ENCODE measurements around the gene GPRC5B.

The GPRC5B gene

DNA sequence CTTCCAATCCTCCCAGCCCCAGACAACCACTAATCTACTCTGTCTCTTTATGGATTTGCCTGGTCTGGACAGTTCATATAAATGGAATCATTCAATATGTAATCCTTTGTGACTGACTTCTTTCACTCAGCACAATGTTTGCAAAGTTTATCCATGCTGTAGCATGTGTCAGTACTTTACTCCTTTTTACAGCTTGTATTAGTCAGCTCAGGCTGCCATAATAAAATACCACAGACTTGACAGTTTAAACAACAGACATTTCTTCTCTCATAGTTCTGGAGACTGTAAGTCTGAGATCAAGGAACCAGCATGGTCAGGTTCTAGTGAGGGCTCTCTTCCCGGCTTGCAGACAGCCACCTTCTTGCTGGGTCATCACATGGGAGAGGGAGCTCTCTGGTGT, 41.3 kb downstream of the GPRC5B start:
- no peak for DNase-seq (ENCODE audit: low read depth)

DNA sequence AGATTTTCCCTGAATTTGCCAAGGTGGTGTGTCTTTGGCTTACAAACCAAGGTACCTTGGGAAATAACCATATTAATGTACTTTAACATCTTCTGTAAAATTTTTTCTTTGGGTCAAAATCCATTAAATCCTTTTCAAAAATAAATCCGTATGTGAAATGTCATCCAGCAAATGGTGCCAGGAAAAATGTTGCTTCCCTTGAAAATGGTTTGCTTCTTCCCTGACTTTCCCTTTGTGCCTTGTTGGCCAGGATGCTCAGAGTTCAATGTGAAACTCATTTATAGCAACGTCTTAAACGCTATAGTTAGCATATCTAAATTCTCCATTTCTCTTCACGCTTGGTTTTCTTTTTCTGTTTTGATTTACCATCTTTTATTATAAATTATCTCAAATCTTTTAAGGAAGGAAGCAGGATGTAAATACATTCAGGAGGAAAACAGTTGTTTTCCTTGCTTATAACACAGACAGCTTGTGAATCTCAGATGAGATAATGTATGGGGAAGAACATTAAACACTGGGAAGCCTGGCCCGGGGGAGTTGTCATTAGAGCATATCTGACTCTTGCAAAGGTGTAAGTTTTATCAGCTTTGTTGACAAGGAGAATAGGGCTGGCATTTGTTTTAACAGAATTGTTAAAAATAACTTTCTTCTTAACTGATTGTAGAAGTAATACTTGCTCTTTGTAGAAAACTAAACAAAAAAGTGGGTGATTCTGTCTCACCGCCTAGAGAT, 42.1 kb downstream of the GPRC5B start:
- DNase-seq (ENCODE audit: low read depth): no peak

DNA sequence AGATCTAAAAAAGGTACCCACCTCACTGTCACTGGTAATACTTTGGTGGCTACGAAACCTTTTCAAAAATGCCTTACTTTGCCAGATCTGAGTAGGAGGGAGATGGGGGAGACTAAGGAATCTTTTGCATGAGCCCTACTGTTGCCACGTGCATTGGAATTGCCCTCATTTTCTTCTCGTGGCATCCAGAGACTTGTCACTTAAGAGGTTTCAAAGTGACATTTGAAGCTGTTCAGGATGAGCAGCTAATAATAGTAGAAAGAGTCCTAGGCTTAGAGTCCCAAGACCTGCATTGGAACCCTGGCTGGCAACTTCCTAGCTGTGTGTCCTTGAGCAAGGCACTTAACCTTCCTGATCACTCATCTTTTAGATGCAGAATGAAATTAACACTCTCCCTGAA, 43.5 kb downstream of the GPRC5B start:
- DNase-seq (ENCODE audit: low read depth): no peak

DNA sequence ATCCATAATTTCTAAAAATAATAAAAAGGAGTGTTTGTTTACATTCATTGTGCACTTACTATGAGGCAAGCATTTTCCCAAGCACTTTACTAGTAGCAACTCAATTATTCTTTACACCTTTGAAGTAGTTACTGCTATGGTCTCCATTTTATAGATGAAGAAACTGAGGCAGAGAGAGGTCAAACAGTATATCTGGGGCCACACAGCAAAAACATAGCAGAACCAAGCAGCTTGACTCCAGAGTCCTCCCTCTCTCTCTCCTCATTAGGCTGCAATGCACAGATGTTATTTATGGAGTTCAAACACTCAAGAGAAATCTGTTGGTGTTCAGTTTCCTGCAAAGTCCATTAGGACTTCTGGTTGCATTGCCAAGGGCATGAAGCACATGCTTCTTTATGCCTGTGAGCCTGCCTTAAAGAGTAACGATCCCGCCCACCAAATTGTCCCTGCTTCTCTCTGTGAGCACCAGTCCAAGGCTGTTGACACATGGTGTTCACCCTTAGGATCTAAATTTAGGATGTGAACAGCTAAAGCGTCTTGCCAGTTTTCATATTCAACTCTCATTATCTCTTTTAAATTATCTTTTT, 44.0 kb downstream of the GPRC5B start:
- DNase-seq (ENCODE audit: low read depth): no peak

DNA sequence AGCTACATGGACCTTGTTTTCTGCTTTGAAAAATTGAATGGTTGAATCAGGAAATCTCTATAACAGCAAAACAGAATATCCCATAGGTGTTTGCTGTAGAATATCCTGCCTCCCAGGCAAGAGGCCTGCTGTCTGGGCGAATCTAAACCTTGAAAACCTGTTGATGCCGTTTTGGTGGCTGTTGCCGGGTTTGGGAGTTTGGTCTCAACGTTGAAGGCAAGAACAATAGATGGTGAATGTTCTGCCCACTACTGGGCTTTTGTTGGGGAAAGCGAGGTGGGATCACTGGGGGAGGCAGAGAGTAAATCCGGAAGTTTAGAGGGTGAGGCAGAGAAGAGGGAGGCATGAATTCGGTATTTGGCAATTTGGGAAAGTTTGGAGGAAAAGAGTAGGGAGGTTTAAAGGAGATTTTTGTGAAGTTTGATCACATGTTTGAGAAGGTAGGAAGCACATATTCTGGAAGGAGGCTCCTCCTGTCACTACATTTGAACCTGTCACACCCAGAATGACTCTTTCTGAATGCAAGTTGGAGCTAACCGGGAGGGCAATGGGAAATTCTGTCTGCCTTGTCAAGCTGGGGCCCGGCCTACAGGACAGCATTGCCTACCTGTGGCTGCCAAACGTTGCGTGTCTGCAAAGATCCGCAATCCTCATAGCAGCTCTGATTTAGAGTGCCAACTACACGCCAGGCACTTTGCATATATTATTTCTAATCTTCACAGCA, 46.5 kb downstream of the GPRC5B start:
- no peak for DNase-seq (ENCODE audit: low read depth)

DNA sequence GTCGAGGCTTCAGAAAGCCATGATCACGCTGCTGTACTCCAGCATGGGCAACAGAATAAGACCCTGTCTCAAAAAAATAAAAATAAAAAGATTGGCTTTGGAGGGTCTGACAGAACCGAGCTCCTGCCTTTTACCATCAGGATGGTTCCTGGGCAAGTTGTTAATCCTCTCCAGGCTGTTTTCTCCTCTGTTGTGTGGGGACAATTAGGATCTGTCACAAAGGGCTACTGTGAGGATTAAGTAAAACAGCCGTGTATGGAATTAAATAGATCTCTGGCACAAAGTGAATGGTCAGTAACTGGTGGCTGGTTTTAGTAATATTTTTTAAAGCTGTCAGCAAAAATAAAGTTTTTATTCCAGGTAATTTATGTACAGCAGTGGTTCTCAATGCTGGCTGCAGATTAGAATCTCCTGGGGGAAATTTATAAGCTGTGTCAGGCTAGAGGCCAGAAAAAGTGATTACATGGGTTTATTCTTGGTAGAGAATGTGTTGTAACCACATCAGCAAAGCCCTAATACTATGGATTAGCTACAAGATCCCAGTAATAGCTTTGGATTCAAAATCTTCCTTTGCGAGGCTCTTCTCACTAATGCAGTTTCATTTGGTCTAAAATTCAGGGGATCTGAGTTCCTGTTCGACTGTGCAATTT, 47.2 kb downstream of the GPRC5B start:
- no peak for DNase-seq (ENCODE audit: low read depth)

DNA sequence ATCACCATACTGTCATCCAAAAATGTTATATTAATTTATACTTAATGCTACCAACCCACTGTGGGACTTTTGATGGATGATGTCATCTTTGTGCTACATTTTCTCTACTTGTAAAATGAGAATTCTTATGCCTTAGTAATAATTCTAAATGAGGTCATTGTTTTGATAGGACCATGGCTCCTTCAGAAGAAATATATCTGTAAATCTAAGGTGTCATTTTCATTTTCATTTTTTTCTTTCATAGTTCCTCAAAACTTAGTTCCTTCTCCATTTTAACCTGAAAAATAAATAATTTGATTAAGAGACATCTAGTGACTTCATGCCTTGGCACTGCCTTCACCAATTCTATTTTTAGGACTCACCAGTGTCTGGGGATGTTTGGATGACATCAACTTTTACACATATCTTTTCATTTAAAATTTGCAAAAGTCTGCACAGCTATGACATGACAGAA, 48.7 kb downstream of the GPRC5B start:
- no peak for DNase-seq (ENCODE audit: low read depth)

DNA sequence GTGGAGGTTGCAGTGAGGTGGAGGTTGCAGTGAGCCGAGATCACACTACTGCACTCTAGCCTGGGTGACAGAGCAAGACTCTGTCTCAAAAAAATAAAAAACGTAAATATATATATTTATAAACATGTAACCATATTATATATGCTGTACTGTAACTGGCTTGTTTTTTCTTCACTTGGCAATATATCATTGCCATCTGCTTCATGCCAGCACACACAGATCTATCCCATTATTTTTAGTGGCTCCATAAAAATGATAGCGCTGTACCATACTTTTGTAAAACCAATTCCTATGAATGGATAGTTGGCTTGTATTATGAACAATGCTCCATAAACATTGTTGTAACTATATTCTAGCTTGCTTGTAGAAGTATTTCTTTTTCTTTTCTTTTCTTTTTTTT, 49.5 kb downstream of the GPRC5B start:
- DNase-seq (ENCODE audit: low read depth): no peak

DNA sequence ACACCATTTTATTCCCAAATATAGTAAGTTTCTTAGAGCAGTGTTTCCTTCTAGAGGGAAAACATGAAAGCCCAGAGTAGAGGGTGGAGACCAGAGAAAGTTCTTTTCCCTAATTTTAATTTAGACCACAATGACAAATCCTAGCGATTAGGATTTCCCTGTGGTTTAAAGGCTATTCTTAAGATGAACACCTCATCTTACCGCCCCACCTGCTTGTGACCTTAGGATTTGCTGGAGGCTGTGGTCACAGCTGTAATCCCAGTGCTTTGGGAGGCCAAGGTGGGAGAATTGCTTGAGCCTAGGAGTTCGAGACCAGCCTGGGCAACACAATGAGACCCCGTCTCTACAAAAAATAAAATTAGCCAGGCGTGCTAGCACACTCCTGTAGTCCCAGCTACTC, 51.1 kb downstream of the GPRC5B start:
- no peak for DNase-seq (ENCODE audit: low read depth)

DNA sequence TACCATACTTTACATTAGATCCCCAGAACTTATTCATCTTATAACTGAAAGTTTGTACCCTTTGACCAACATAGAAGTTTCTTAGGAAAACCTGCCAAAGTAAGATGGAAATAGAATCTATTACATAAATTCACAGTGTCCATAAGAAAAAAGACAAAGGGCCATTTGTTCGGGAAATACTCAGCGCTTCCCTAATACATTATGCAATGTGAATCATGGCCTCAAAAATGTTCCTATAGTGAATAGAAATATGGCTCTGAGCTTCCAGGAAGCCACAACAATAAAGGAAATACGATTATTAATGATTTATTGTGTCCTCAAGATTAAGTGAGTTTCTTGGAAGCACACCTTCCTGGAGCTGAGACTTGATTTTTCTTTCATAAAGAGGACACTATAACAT, 51.5 kb downstream of the GPRC5B start:
- DNase-seq (ENCODE audit: low read depth): no peak

DNA sequence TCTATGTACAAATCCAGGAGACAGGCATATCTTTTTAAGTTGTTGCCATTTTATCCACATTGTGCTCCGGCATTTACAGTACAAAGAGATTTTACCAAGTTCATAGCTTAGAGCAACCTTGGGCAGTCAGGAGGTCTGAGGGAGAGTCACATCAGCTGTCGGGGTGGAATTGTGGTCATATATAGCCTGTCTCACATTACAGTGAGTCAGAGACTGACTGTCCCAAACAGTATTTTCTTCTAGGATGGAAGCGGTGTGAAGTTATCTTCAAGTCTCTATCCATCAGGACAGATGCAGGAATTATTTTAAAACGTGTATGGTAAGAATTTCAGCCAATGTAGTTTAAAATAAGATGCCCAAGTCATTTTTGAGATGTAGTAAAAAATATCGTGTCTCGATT, 53.0 kb downstream of the GPRC5B start:
- DNase-seq (ENCODE audit: low read depth): peak; percentile 40

DNA sequence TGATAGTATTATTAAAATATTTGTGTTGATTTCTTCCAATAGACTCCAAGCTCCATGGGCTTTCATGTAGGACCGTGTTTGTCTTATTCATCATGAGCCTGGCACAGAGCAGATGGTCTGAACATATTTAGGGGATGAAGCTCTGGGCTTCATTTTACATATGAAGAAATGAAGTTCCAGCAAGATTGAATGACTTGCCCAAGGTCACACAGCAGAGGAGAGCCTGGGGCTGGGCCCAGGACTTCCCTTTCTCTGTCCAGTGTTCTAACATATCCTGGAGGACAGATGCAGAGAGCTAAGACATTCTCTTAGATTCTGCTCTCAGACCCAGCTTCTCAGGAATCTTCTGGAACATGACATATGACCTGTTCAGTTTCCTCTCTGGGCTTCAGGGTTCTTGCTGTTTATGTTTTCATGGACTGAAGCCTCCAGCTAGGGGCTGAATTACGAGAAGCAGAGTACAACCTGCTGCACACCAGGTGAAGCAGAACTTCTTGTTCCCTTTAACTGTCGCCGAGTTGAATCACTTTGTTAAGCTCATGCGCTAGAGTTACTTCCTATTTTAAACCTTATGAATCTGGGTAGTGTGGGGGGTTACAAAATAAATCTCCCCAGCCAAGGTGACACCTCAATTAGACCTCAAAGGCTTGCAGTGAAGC, 53.6 kb downstream of the GPRC5B start:
- DNase-seq (ENCODE audit: low read depth): no peak

DNA sequence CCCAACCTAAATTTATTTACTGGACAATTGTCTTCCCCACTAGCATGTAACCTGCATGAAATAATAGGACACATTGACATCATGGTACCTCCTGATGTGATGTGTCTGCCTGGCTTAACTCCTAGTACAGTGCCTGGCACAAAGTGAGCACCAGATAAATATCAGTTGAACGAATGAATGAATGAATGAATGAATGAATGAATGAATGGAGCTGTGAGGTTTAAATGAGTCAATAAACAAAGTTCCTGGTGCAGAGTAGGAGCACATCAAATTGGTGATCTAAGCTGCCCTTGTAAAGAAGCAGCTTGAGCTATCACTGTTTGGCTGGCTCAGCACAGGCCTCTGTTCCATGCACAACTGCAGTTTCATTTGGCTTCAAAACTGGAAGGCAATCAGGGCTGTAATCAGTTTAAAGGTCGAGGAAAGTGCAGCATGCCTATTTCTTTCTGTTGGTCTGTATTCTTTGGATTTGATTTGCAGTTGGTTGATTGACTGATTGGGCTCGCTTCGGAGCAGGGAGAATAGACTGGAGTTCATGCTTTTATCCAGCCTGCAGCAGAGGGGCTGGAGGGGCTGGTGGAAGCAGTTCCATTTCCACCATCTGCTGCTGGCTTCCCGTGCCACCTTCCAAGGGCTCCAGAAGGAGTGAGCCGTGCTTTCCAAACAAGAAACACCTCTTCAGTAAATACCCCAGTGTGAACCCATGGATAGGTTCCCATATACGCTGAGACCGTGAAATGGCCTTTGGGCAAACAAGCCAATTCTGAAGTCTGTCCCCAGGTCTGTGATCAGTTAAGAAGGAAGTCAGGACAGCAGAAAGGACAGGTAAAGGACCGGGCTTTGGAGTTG, 54.6 kb downstream of the GPRC5B start:
- no peak for DNase-seq (ENCODE audit: low read depth)

DNA sequence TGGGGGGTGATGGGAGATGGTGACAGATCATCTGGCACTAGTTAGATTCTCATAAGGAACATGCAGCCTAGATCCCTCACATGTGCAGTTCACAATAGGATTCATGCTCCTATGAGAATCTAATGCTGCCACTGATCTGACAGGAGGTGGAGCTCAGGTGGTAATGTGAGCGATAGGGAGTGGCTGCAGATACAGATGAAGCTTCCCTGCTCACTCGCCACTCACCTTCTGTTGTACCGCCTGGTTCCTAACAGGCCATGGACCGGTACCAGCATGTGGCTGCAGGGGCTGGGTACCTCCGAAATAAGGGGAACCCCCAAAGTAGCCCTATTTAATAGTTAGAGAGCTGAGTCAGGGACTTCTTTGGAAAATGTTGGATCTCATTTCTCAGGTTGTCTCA, 60.4 kb downstream of the GPRC5B start:
- no peak for DNase-seq (ENCODE audit: low read depth)

DNA sequence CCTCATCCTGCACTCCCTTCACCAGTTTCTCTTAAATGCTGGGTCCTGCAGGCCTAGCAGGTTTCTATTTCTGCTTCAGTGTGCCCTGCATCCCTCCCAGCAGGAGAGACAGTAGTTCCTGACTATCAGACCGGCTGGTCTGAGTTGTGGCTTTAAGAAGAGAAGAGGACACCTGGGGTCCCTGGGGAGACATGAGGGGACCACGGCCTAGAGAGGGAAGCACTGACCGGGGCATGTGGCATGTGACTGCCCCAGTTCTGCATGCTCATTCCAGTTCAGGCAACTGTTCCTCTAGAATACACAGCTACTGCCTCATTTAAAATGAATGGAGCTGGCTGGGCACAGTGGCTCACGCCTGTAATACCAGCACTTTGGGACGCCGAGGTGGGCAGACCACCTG, 61.3 kb downstream of the GPRC5B start:
- no peak for DNase-seq (ENCODE audit: low read depth)

DNA sequence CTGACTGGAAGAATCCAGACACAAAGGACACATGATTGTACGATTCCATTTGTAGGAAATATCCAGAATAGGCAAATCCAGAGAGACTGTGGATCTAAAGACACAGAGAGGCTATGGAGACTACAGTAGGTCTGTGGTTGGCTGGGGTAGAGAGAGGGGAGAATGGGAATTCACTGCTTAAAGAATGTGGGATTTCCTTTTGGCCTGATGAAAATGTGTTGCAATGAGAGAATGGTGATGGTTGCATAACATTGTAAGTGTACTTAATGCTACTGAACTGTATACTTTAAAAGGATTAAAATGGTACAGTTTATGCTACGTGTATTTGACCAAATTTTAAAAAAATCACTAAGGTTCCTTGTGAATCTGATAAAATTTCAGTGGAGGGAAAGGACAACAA, 62.1 kb downstream of the GPRC5B start:
- DNase-seq (ENCODE audit: low read depth): no peak

DNA sequence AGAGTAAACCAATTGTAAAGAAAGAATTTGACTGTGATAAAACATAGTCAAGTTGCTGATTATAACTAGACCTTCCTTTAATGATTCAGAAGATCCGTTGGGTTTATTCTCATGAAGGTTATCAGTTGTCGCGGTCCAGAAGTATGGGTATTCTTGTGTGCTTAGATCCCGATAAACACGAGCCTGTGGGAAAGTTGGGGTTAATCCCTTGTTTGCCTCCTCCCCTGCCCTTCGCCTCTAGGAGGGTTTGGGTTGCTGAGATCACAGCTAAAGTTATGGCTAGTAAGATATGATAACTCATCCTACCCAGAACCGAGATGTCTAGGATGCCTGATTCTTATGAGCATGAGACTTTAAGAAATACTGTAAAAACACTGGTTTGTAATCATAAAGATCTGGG, 66.8 kb downstream of the GPRC5B start:
- DNase-seq (ENCODE audit: low read depth): no peak

DNA sequence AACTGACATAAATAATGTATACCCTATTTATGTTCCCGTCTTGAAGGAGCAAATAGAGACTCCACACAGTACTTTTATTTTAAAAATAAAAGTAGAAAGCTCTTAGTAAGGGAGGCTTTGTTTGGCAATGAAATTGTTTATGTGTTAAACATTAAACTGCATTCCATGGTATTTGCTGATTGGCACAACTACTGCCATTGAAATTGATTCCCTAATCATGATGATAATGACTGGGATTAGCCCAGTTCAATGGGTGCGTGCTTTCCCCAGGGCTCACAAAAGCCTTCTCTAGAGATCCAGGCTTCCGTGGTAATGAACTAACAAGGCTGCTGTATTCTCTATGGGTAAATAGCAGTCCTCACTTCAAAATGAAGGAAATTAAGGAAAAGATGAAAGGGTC, 67.5 kb downstream of the GPRC5B start:
- DNase-seq (ENCODE audit: low read depth): no peak

DNA sequence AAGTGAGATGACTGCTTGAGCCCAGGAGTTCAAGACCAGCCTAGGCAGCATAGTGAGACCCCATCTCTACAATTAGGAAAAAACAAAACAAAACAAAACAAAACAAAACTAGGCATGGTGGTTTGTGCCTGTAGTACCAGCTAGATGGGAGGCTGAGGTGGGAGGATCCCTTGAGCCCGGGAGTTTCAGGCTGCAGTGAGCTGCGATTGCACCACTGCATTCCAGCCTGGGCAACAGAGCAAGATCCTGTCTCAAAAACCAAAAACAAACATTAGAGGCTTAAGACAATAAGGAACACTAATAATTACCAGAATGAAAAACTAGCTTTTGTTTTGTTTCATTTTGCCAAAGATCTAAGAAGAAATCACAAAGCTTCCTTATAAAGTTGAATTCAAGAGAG, 69.2 kb downstream of the GPRC5B start:
- DNase-seq (ENCODE audit: low read depth): no peak

DNA sequence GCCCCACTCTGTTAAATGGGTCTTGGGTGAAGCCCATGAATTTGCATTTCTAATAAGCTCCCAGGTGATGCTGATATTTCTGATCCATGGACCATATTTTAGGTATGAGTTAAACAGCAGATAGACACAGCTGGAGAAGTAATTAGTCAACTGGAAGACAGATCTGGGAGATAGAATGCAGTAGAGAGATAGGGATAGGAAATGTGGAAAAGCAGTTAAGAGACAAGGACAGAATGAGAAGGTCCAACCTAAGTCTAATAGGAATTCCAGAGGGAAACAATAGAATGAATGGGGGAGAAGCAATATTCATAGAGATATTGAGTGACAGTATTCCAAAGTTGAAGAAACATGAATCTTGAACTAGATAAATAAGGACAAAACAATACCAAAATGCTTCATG, 71.7 kb downstream of the GPRC5B start:
- no peak for DNase-seq (ENCODE audit: low read depth)

All from HS-27A (cell line).